Large intestine (tissue), 1 donor: Measurements from ENCODE around the gene TAT. TPM values are rescaled to one million over a fixed set of nuclear protein-coding genes. Genes with fewer than 3 reads are reported as not detected.

Experiments used
- polyA plus RNA-seq: library from polyadenylated mRNA; unstranded; fragments of 120-200 nt; gene quantifications from one replicate; pipeline ENCODE4 v1.2.1, GENCODE V29; 2013

Gene TAT
- polyA plus RNA-seq, 1 donor = 0.22 TPM

Other genes with a start within 250 kb of the TAT start
- 1.5 TPM for gene CALB2, start 218.4 kb downstream of the TAT start, polyA plus RNA-seq
- not detected for gene TLE7, start 135.0 kb downstream of the TAT start, polyA plus RNA-seq
- 11.6 TPM for gene ZNF23, start 114.8 kb downstream of the TAT start, polyA plus RNA-seq
- 8.1 TPM for gene ZNF19, start 87.8 kb downstream of the TAT start, polyA plus RNA-seq
- 0.12 TPM for gene CHST4, start 50.7 kb downstream of the TAT start, polyA plus RNA-seq
- gene MARVELD3, start 49.1 kb upstream of the TAT start, polyA plus RNA-seq = 67.3 TPM
- gene PHLPP2, start 147.6 kb upstream of the TAT start, polyA plus RNA-seq = 19.6 TPM
- gene AP1G1, start 231.7 kb upstream of the TAT start, polyA plus RNA-seq = 65.2 TPM